Activated CD8-positive, alpha-beta memory T cell treated with anti-CD3 and anti-CD28 coated beads, Interleukin-2, amount 50 U/mL, for 24 hours (primary cell): ENCODE data around the gene PPFIBP1.

Experiments
- DNase-seq: peaks from one replicate; pipeline ENCODE4 v3.0.0-alpha.2; 2020; ENCODE audit errors: extremely low read depth

PPFIBP1 gene

DNA sequence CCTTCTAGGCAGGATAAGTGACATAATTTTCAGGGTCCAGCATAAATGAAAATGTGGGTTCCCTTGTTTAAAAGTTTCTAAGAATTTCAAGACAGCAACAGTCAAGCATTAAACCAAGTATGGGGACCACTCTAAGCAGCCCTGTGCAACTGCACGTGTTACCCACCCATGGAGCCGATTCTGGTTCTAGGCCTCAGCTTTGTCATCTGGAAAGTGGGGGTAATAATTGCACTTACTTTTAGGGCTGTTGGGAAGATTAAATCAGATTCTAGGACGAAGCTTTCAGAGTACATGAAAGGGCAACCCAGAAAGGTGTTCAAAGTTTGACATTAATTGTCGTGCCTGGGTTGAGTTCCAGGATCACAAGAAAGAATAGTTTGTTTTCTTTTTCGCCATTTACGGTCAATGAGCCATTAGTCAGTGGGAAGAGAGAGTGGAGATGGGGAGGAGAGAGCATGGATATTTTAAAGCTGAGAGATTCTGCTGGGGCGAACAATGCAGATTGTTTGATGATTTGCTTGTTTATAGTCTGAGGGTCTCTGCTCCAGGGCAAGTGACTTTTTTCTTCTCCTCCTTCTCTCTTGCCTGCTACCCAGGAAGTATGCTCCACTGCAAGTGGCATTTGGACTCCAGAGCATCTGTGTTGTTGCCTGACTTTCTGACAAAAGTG is 10.7 kb upstream of the PPFIBP1 start:
- no peak for DNase-seq

DNA sequence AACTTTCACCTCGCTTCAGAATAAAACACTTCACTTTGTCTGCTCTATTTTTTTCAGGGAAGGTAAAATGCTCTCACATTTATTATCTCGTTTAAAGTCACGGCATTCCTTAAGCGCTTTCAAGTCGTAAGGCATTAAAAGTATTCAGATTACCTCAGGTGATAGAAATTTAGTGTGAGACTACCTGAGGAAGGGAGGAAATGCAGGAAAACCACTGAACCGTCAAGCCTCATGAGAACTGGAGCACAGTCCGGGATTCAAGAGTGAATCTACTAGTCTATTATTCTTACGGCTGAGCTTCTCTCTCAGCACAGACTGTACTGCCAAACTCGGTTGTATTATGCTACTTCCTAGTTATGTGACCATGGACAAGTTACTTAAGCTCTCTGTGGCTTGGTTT is 8.3 kb upstream of the PPFIBP1 start:
- DNase-seq, result no peak

DNA sequence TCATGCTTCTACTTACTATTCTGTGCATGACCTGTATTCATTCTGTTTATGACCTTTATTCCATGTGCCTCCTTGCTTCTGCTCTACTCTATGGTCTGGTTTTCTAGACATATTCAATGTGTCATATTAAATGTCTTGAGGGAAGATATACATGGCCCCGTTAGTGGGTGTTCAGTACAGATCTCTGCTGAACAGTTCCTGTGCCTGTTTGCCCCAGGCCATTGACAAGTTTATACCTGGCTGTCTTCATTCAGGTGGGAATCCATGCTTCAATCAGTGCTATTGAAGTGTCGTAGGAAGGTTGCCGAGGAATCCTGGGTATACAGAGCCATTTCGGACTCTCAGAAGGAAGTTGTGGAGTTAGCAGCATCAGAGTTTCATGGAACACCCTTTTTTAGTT is 7.4 kb upstream of the PPFIBP1 start:
- no peak for DNase-seq

DNA sequence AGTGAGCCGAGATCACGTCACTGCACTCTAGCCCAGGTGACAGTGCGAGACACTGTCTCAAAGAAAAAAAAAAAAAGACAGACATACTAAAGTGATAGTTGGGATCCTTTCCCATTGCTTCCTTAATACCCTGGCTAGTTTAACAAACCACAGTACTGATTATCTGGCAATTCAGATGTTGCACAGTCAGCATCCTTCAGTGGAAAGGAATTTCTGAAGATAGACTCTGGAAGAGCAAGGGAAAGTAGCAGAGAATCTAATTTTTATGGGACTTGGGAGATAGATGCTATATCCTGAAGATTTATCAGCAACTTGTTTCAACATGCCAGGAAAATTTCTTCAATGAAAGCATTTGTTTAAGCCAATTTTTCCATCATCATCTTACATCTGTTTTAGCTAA is 6.5 kb upstream of the PPFIBP1 start:
- DNase-seq, result no peak

GRCh38 chr12:27517961-27518665 is 5.9 kb upstream of the PPFIBP1 start:
- DNase-seq, result no peak

DNA sequence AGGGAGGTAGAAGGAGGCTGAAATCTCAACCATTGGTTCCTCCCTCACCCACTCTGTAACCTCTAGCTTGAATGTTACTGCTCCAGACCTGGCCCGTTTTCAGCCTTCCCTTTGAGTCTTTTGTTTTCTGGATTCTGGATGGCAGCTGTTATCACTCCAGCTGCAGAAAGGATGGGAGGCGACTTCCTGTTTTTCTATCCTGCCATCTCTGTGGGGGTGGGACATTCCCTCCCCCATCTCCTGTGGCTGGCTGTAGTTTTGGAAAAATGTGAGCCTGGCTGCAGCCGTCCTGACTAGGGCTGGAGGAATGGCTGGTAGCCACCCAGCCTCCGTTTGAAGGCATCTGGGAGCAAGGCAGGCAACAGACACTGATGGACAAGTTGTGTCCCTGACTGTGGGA is 2.9 kb upstream of the PPFIBP1 start:
- DNase-seq, result no peak

DNA sequence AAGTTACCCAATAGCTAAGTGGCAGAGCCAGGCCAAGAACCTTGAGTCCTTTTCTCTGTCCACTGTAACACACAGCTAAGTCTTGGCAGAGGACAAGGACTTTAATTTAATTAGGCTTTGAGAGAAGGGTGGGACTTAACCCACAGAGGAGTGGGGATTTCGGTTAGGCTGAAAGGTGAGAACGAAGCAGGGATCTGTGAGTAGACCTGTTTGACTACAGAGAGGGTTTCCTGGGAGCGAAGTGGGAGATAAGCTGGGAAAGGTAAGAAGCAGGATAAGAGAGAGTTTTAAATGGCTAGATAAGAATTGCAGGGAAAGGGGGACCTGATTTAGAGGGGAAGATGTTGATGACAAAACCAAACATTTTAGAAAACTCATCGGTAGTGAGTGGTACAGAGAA is 2.0 kb upstream of the PPFIBP1 start:
- DNase-seq, result no peak

GRCh38 chr12:27523305-27523641 is 733 bp upstream of the PPFIBP1 start:
- DNase-seq, result no peak

- DNase-seq, result no peak
Observed at GRCh38 chr12:27524494-27524835, 459 bp downstream of the PPFIBP1 start.

GRCh38 chr12:27524839-27525753 is 1.1 kb downstream of the PPFIBP1 start:
- no peak for DNase-seq

- no peak for DNase-seq
Observed at GRCh38 chr12:27527512-27527911, 3.5 kb downstream of the PPFIBP1 start.

GRCh38 chr12:27528788-27529187 is 4.8 kb downstream of the PPFIBP1 start:
- DNase-seq, result no peak

GRCh38 chr12:27530157-27530922 is 6.3 kb downstream of the PPFIBP1 start:
- no peak for DNase-seq

DNA sequence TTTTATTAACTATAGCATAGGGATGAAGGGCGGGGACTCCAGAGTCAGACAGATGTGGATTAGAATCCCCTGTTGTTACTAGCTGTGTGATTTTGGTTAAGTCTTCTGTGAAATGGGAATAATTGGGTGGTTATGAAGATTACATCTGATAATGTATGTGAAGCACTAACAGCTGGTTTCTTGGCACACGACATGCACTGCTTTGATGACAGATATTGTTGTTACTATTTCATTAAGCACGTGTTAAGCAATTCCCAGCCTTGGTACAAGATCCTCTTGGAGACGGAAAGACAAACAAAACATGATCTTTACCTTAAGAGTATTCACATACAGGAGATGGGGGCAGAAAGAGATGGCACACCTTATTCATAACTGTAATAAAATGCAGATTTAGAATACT is 7.9 kb downstream of the PPFIBP1 start:
- no peak for DNase-seq

DNA sequence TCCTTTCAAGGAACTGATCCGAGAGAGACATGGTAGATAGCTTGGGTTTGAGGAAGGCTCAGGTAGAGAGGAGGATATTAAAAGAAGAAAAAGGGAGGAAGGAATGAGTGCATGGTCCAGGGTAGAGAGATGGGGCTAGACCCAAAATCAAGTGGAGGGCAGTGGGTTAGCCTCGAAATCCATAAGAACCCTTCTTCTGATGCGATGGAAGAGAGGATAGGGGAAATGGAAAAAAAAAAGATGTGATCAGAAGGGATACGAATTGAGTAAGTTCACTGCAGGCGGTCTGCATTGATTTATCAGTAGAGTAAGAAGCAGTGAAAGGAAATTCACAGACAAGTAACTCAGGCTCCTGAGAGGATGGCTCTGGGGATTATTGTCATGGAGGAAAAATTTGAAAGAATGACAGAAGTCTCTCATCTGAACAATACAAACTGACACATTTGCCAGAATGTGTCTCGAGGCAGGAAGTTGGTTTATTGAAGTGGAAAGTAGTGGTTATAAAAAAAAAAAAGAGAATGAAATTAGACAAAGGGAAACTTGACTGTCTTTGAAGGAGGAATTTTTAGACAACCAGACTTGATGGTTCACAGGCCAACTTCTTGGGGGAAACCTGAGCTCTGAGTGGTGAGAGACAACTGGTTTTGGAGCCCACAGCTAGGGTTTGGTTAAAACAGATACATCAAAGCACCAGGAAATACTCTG is 10.2 kb downstream of the PPFIBP1 start:
- no peak for DNase-seq

GRCh38 chr12:27534765-27535161 is 10.8 kb downstream of the PPFIBP1 start:
- DNase-seq, result no peak

DNA sequence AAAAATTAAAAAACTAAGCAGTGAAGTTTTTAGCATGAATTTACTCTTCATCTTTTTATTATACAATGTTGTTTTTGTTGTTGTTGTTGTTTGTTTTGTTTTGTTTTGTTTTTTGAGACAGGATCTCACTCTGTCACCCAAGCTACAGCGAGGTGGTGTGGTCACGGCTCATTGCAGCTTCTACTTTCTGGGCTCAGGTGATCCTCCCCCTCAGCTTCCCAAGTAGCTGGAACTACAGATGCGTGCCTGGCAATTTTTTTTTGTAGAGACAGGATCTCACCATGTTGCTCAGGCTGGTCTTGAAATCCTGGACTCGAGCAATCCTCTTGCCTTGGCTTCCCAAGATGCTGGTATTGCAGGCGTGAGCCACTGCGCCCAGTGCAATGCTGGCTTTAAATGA is 11.3 kb downstream of the PPFIBP1 start:
- no peak for DNase-seq

DNA sequence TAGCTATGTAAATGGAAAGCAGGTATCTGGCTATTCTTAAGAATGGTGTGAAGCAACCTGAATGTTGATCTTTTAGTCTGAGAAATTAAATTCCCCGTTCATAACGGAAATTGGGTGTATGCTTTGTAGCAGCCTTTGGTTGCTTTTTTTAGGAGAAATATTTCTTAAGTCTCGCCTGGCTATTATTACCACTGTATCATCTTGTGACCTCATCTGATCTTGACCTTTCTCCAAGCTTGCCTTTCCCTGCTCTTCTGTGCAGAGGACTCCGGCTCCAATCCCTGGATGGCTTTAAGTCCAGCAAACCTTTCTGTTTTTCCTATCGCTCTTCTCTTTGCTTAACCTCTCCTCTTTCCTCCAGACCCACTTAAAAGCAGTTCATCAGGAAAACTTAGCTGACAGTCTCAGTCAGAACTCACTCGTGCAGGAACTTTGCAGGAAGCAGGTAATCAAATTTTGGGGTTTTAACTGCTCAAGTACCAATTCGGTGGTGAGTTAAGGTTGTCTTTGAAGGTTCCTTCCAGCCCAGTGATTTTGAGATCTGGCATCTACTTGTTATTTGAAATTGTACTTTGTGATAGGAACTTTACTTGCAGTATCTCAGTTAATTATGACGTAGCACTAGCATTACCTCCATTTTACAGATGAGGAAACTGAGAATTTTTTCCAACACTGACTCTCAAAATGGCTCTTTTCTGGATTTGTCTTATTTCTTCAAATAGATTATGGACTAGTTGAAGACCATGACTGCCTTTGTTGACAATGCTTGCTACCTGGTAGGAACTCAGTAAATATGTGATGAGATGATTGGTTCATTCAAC is 14.1 kb downstream of the PPFIBP1 start:
- no peak for DNase-seq

GRCh38 chr12:27539191-27539631 is 15.2 kb downstream of the PPFIBP1 start:
- DNase-seq, result no peak

- DNase-seq, result no peak
Observed at GRCh38 chr12:27541031-27541719, 17.2 kb downstream of the PPFIBP1 start.
